IPS DF 6.9 (cell line): ENCODE measurements around the gene FOXO1.

Source experiments
- DNase-seq: peaks from one replicate; pipeline ENCODE4 v3.0.0-alpha.2; 2013; ENCODE audit warnings: low read depth, low spot score
- H3K27ac ChIP-seq: one replicate; pipeline ENCODE4 v1.5.1; 2013; ENCODE audit warnings: low read length, control low read depth
- H3K27me3 ChIP-seq: 2 replicates; pipeline ENCODE4 v1.6.1; 2013; ENCODE audit warnings: mild to moderate bottlenecking, low read length; ENCODE audit not compliant: control insufficient read depth, insufficient read depth
- H3K36me3 ChIP-seq: 2 replicates; pipeline ENCODE4 v1.6.1; 2013; ENCODE audit warnings: low read length; ENCODE audit not compliant: control insufficient read depth, insufficient read depth
- H3K4me1 ChIP-seq: 2 replicates; pipeline ENCODE4 v1.6.1; 2013; ENCODE audit warnings: low read length; ENCODE audit not compliant: control insufficient read depth, insufficient read depth
- H3K4me3 ChIP-seq: 2 replicates; pipeline ENCODE4 v1.5.1; 2013; ENCODE audit warnings: mild to moderate bottlenecking, low read length
- H3K9me3 ChIP-seq: 2 replicates; pipeline ENCODE4 v1.6.1; 2013; ENCODE audit warnings: low read length, inconsistent platforms; ENCODE audit not compliant: control insufficient read depth, insufficient read depth
- WGBS: extraction: QIAGEN DNeasy Blood & Tissue Kit; methylation state at CpG from one replicate; pipeline ENCODE4 v1.1.7; 2013; ENCODE audit warnings: mixed read lengths, missing lambda C conversion rate; ENCODE audit not compliant: insufficient read length, insufficient coverage; 5-methylcytosine and 5-hydroxymethylcytosine counted together

FOXO1 gene

DNA sequence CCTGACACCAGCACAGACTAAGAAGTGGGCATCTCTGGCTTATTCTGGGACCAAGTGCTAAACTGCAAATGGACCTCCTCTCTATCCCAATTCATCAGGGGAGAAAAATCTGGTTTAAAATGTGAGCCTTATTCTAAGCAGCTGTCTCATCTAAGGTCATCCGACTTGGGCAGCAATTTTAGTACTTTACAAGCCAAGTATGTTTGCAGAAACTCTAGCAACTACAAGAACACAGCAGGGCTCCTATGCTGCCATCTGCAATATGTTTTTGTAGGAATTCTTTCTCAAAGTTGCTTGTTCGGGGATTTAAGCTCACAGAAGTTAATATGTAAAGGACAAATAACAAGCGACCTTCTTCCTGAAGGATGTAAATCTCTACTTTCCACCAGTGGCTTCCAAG lies 113.1 kb downstream of the FOXO1 start:
- H3K27ac ChIP-seq = no peak overlapping the region
- no peak overlapping the region for H3K4me3 ChIP-seq
- no CpG with 5 or more reads among the region's 3 CpGs for WGBS
- DNase-seq = no peak
- no peaks in the 10 kb centered on the region for H3K4me1 ChIP-seq
- no peaks in the 10 kb centered on the region; the same call in 1 of the 2 replicates for H3K36me3 ChIP-seq
- no peaks in the 10 kb centered on the region for H3K9me3 ChIP-seq
- H3K27me3 ChIP-seq = no peaks in the 10 kb centered on the region

GRCh38 chr13:40552895-40553294 lies 113.5 kb downstream of the FOXO1 start:
- Histone ChIP-seq H3K27ac (no peak overlapping the region), H3K27me3 (no peaks in the 10 kb centered on the region), H3K9me3 (no peaks in the 10 kb centered on the region), H3K4me3 (no peak overlapping the region), H3K36me3 (no peaks in the 10 kb centered on the region; the same call in 1 of the 2 replicates), H3K4me1 (no peaks in the 10 kb centered on the region)
- DNase-seq = no peak
- no CpG with 5 or more reads among the region's 6 CpGs for WGBS

DNA sequence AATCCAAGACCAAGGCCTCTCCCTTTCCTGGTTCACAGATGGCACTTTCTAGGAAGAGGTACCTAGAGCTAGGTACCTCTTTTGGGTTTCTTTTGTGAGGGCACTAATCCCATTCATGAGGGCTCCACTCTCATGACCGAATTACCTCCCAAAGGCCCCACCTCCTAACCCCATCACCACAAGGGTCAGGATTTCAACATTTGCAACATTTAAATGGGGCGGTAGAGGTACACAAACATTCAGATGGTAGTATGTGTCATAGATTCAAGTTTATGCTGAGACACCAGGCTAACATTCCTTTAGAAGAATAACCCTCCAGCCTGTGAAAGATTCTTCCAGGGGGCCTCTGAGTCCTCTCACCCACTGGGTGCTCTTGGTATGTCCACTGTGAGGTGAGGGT lies 116.3 kb downstream of the FOXO1 start:
- peaks cover 2% of the 10 kb centered on the region; the same call in 1 of the 2 replicates for H3K4me1 ChIP-seq
- no peak overlapping the region for H3K4me3 ChIP-seq
- DNase-seq = no peak
- no peaks in the 10 kb centered on the region for H3K9me3 ChIP-seq
- no CpG with 5 or more reads among the region's 2 CpGs for WGBS
- no peaks in the 10 kb centered on the region for H3K27me3 ChIP-seq
- no peaks in the 10 kb centered on the region for H3K36me3 ChIP-seq
- H3K27ac ChIP-seq = no peak overlapping the region

DNA sequence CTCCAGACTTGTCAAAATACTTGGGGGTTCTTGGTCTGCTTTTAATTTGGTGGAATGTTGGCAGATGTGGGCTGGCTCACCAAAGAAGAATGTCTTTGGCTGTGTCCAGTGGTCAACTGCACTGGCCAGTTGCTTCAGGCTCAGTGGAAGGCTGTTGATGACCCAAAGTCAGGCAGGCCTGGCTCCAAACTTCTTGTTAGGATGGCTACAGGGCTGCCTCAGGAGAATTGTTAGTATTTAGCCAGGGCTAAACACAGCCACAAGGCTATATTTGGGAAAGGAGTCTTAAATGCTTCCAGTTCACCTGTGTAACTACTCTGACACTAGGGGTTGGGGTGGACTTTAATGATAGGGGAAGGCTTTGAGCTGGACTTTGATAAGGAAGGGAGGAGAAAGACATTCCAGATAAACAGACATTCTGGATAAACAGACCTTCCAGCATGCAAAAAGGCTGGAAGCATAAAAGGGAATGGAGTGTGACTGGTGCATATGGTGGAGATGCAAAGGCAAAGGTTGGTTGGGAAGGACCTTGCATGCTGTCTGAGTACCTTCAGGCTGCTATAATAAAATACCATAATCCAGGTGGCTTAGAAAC lies 116.8 kb downstream of the FOXO1 start:
- no peak for DNase-seq
- H3K4me3 ChIP-seq = no peak overlapping the region
- H3K9me3 ChIP-seq = no peaks in the 10 kb centered on the region
- no peak overlapping the region for H3K27ac ChIP-seq
- H3K36me3 ChIP-seq = no peaks in the 10 kb centered on the region
- peaks cover 2% of the 10 kb centered on the region; the same call in 1 of the 2 replicates for H3K4me1 ChIP-seq
- no peaks in the 10 kb centered on the region for H3K27me3 ChIP-seq

GRCh38 chr13:40547591-40548315 lies 118.7 kb downstream of the FOXO1 start:
- Histone ChIP-seq H3K4me1 (peaks cover 2% of the 10 kb centered on the region; the same call in 1 of the 2 replicates), H3K36me3 (no peaks in the 10 kb centered on the region), H3K27ac (no peak overlapping the region), H3K4me3 (no peak overlapping the region), H3K27me3 (no peaks in the 10 kb centered on the region), H3K9me3 (no peaks in the 10 kb centered on the region)
- WGBS = no CpG with 5 or more reads among the region's 2 CpGs
- DNase-seq = no peak

- no peaks in the 10 kb centered on the region for H3K9me3 ChIP-seq
- no peak overlapping the region for H3K27ac ChIP-seq
- no peaks in the 10 kb centered on the region for H3K36me3 ChIP-seq
- H3K4me1 ChIP-seq = peaks cover 2% of the 10 kb centered on the region; the same call in 1 of the 2 replicates
- no CpG with 5 or more reads among the region's 7 CpGs for WGBS
- DNase-seq = no peak
- no peak overlapping the region for H3K4me3 ChIP-seq
- no peaks in the 10 kb centered on the region for H3K27me3 ChIP-seq
Observed at GRCh38 chr13:40546047-40546446, 120.4 kb downstream of the FOXO1 start.

DNA sequence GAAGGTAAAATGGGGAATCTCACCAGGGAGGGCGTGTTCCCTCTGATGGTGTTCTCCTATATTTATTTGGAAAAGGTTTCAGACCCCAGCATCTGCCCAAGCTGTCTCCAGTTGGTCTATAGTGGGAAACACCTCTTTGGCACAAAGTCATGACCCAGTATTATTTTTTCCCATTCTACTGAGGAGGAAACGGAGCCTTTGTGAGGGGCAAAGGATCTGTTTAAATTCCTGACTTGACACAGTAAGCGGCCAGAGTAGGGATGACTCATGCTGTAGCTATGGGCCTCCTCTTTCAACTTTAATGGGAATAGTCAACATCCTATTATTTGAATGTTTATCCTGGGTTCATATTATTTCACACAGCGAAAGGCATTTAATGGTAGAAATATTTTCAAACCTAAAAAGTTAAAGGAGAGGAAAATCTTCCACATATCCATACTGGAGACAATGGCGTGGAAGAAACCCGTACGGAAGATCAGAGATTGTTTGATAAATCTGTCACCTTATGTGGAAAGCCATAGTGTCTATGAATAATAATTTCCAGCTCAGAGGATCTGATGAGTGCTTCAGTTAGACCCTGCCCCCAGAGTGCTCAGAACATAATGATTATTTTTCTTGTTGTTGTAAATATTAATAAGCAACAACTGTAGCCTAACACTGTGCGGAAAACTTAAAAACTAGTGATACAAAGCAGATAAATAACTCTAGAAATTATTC lies 126.0 kb downstream of the FOXO1 start:
- no peak overlapping the region for H3K4me3 ChIP-seq
- DNase-seq = peak; percentile 29
- H3K9me3 ChIP-seq = no peaks in the 10 kb centered on the region
- no peaks in the 10 kb centered on the region for H3K36me3 ChIP-seq
- no CpG with 5 or more reads among the region's 8 CpGs for WGBS
- no peaks in the 10 kb centered on the region for H3K27me3 ChIP-seq
- H3K27ac ChIP-seq = no peak overlapping the region
- H3K4me1 ChIP-seq = peaks cover 5% of the 10 kb centered on the region; the same call in 1 of the 2 replicates

- H3K36me3 ChIP-seq = no peaks in the 10 kb centered on the region
- H3K27ac ChIP-seq = no peak overlapping the region
- H3K4me1 ChIP-seq = peaks cover 5% of the 10 kb centered on the region; the same call in 1 of the 2 replicates
- H3K9me3 ChIP-seq = no peaks in the 10 kb centered on the region
- WGBS = no CpG with 5 or more reads among the region's 9 CpGs
- DNase-seq = no peak
- H3K27me3 ChIP-seq = no peaks in the 10 kb centered on the region
- H3K4me3 ChIP-seq = no peak overlapping the region
Observed at GRCh38 chr13:40539576-40540327, 126.7 kb downstream of the FOXO1 start.

GRCh38 chr13:40537146-40537895 lies 129.1 kb downstream of the FOXO1 start:
- Histone ChIP-seq H3K27me3 (no peaks in the 10 kb centered on the region), H3K27ac (no peak overlapping the region), H3K4me1 (peaks cover 5% of the 10 kb centered on the region; the same call in 1 of the 2 replicates), H3K9me3 (no peaks in the 10 kb centered on the region), H3K36me3 (no peaks in the 10 kb centered on the region), H3K4me3 (no peak overlapping the region)
- no peak for DNase-seq
- no CpG with 5 or more reads among the region's 13 CpGs for WGBS
